Measurements from ENCODE around the gene DUSP2.

Gene DUSP2

GRCh38 chr2:96137321-96138178 is 7.7 kb downstream of the DUSP2 start:
- TF ChIP-seq CTCF (IDR thresholded peaks at IDR 0.05) = no peak
- Mint-ChIP-seq H3K36me3 (ENCODE audit: low read depth) (no peaks in the 10 kb centered on the region), H3K27ac (no peak overlapping the region)

DNA sequence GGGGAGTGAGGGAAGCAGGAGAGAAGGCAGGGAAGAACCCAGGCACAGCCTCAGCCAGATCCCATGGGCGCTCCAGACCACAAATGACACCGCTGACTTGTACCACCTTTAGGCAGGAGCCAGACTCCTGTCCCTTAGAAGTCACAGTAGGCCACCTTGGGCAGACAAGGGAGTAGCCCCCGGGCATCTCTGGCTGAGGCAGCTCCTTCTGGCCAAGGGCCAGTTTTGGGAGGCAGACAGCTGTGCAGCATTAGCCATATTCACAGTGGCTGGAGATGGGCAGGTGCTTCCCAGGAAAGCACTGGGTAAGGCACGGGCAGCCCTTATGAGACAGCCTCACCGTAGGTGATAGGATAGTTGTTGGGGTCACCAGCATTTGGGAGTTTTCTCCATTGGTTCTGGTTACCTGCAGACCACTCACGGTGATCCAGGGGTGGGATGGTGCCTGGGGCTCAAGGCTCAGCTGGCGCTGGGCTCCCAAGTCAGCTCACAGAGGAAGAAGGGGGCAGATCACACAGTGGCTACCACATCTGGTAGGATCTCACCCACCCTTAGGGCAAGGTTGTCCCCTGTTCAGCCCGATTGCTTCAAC is 9.0 kb downstream of the DUSP2 start:
- Mint-ChIP-seq H3K9me3 (no peaks in the 10 kb centered on the region), H3K27me3 (ENCODE audit: low read depth, poor library complexity) (peaks cover 47% of the 10 kb centered on the region), H3K4me1 (no peaks in the 10 kb centered on the region), H3K36me3 (ENCODE audit: low read depth) (no peaks in the 10 kb centered on the region), H3K27ac (no peak overlapping the region), H3K4me3 (no peak overlapping the region)
- no peak for TF ChIP-seq CTCF (IDR thresholded peaks at IDR 0.05)
- DNase-seq = no peak

More at GRCh38 chr2:96137321-96138178, 7.7 kb downstream of the DUSP2 start:
- Mint-ChIP-seq H3K4me1 (no peaks in the 10 kb centered on the region), H3K4me3 (no peak overlapping the region), H3K9me3 (no peaks in the 10 kb centered on the region), H3K27me3 (ENCODE audit: low read depth, poor library complexity) (peaks cover 51% of the 10 kb centered on the region)
- no peak for DNase-seq

- peaks cover 49% of the 10 kb centered on the region for H3K27me3 Mint-ChIP-seq (ENCODE audit: low read depth, poor library complexity)
These were observed 9.6 kb downstream of the DUSP2 start for GRCh38 chr2:96135621-96136020.

DNA sequence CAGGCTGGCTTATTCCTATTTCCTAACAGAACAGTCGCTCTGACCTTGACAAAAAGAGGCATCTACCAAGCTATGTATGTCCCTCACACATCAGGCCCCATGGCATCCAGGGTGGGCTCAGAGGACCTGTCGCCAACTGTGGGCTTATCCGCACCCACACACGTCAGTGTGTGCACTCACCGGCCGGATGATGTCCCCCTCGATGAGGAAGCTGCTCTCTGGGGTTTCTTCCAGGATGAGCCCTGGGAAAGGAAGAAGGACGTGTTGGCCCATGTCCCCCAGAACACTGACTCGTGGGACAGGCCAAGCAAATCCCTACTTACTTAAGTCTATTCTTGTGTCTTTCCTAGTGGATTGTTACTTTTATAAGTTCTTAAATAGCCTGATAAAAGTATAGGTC is 10.1 kb downstream of the DUSP2 start:
- DNase-seq = no peak
- H3K4me3 Mint-ChIP-seq = no peak overlapping the region
- H3K36me3 Mint-ChIP-seq (ENCODE audit: low read depth) = no peaks in the 10 kb centered on the region
- no peaks in the 10 kb centered on the region for H3K9me3 Mint-ChIP-seq
- H3K27ac Mint-ChIP-seq = no peak overlapping the region
- H3K27me3 Mint-ChIP-seq (ENCODE audit: low read depth, poor library complexity) = peaks cover 49% of the 10 kb centered on the region
- no peaks in the 10 kb centered on the region for H3K4me1 Mint-ChIP-seq
- TF ChIP-seq CTCF (IDR thresholded peaks at IDR 0.05) = no peak

More at GRCh38 chr2:96135621-96136020, 9.6 kb downstream of the DUSP2 start:
- H3K4me3 Mint-ChIP-seq = no peak overlapping the region
- TF ChIP-seq CTCF (IDR thresholded peaks at IDR 0.05) = no peak
- H3K9me3 Mint-ChIP-seq = no peaks in the 10 kb centered on the region
- H3K4me1 Mint-ChIP-seq = no peaks in the 10 kb centered on the region
- DNase-seq = no peak
- H3K36me3 Mint-ChIP-seq (ENCODE audit: low read depth) = no peaks in the 10 kb centered on the region
- H3K27ac Mint-ChIP-seq = no peak overlapping the region

DNA sequence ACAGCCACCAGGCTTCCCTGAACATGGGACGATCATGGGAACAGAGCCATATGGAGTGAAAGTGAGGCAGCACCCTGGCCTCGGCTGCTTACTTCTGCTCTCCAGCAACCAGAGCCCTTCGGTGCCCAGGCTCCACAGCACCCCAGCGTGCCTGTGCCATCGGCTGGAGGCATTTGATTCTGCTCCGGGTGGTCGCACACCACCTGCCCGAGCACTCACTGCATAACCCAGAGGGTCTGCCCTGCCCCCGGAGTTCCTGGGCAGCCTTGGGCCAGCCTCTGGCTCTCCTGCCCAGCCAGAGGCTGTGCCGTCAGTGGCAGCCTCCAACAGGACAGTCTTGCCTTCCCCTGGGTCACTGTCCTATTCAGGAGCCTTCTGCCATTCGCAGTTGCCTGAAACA is 10.8 kb downstream of the DUSP2 start:
- Mint-ChIP-seq H3K27ac (no peak overlapping the region), H3K36me3 (ENCODE audit: low read depth) (no peaks in the 10 kb centered on the region), H3K9me3 (no peaks in the 10 kb centered on the region), H3K4me3 (no peak overlapping the region), H3K27me3 (ENCODE audit: low read depth, poor library complexity) (peaks cover 56% of the 10 kb centered on the region), H3K4me1 (no peaks in the 10 kb centered on the region)
- DNase-seq = no peak
- TF ChIP-seq CTCF (IDR thresholded peaks at IDR 0.05) = no peak

All from nephron progenitor cell (in vitro differentiated cells).